A673 (cell line): ENCODE results near the gene EGLN3. TPM values are rescaled to one million over a fixed set of nuclear protein-coding genes. Genes with fewer than 3 reads are reported as not detected.

Experiments used
- BruUV-seq: library from RNA; stranded (reverse); fragments of 400-500 nt; replicated peaks from 2 replicates; lab custom pipeline; 2021; lab: Mats Ljungman, UMichigan
- CTCF ChIA-PET: fragments of 300-600 bp; sonication (Branson Sonifier 250); formaldehyde crosslinking; loops from one replicate; lab custom pipeline; 2022; ENCODE audit warnings: antibody characterized with exemption; lab: Charles Lee
- POLR2A ChIA-PET: fragments of 300-600 bp; sonication (Branson Sonifier 250); formaldehyde crosslinking; loops from one replicate; lab custom pipeline; 2022; ENCODE audit warnings: antibody characterized with exemption; ENCODE audit not compliant: low non-redundant PET; lab: Charles Lee
- DNase-seq: peaks from one replicate; pipeline ENCODE4 v3.0.0-alpha.2; 2015; ENCODE audit warnings: low spot score
- H3K27ac ChIP-seq: fragments of 200-600 bp; sonication (generic); 2 replicates; pipeline ENCODE4 v1.5.1; 2016; ENCODE audit warnings: mixed run types, low read depth, mild to moderate bottlenecking, mixed read lengths, antibody characterized with exemption, low read length; ENCODE audit not compliant: poor library complexity, severe bottlenecking
- H3K27me3 ChIP-seq: fragments of 200-600 bp; sonication (generic); replicated peaks from 2 replicates; pipeline ENCODE4 v1.6.1; 2017; ENCODE audit warnings: mixed run types, low read depth, mild to moderate bottlenecking, mixed read lengths, antibody characterized with exemption, low read length; ENCODE audit not compliant: insufficient read depth, poor library complexity
- H3K36me3 ChIP-seq: fragments of 200-600 bp; sonication (generic); 2 replicates; pipeline ENCODE4 v1.6.1; 2016; ENCODE audit warnings: mixed run types, mild to moderate bottlenecking, mixed read lengths, antibody characterized with exemption, low read length; ENCODE audit not compliant: insufficient read depth, poor library complexity, severe bottlenecking
- H3K4me1 ChIP-seq: fragments of 200-600 bp; sonication (generic); 2 replicates; pipeline ENCODE4 v1.6.1; 2017; ENCODE audit warnings: mixed run types, mild to moderate bottlenecking, mixed read lengths, antibody characterized with exemption, low read length; ENCODE audit not compliant: insufficient read depth, poor library complexity, severe bottlenecking
- H3K4me3 ChIP-seq: fragments of 200-600 bp; sonication (generic); 2 replicates; pipeline ENCODE4 v1.5.1; 2016; ENCODE audit warnings: low read depth, mixed run types, mild to moderate bottlenecking, mixed read lengths, low read length; ENCODE audit not compliant: poor library complexity, severe bottlenecking
- H3K9me3 ChIP-seq: fragments of 200-600 bp; sonication (generic); 2 replicates; pipeline ENCODE4 v1.6.1; 2016; ENCODE audit warnings: mixed run types, low read depth, mild to moderate bottlenecking, mixed read lengths, antibody characterized with exemption, low read length; ENCODE audit not compliant: poor library complexity, severe bottlenecking
- EZH2 ChIP-seq: fragments of 200-600 bp; sonication (generic); IDR thresholded peaks from 2 replicates; pipeline ENCODE4 v1.6.1; 2017; ENCODE audit warnings: borderline replicate concordance, low read depth, mild to moderate bottlenecking, mixed read lengths, antibody characterized with exemption, low read length; ENCODE audit not compliant: poor library complexity, severe bottlenecking
- intact Hi-C: fragments of 100-400 bp; cut with micrococcal nuclease; formaldehyde crosslinking; loops from one replicate; pipeline ENCODE4 v1.10.0; 2022; ENCODE audit not compliant: unreplicated experiment
- total RNA-seq: library from RNA; stranded (reverse); gene quantifications from 2 replicates; pipeline ENCODE4 v1.2.3, GENCODE V29; 2021
- TF ChIP-seq, protein P1 (sequence below): fragments of 300-800, 200-600 bp; sonication (generic); conservative IDR thresholded peaks from 2 replicates; pipeline ENCODE4 v1.5.1; 2017; ENCODE audit warnings: low read depth, mild to moderate bottlenecking, antibody characterized with exemption, low read length, moderate library complexity, mixed read lengths

EGLN3 gene
- total RNA-seq, 1 experiment from 2014 or later: 2.4 TPM

DNA sequence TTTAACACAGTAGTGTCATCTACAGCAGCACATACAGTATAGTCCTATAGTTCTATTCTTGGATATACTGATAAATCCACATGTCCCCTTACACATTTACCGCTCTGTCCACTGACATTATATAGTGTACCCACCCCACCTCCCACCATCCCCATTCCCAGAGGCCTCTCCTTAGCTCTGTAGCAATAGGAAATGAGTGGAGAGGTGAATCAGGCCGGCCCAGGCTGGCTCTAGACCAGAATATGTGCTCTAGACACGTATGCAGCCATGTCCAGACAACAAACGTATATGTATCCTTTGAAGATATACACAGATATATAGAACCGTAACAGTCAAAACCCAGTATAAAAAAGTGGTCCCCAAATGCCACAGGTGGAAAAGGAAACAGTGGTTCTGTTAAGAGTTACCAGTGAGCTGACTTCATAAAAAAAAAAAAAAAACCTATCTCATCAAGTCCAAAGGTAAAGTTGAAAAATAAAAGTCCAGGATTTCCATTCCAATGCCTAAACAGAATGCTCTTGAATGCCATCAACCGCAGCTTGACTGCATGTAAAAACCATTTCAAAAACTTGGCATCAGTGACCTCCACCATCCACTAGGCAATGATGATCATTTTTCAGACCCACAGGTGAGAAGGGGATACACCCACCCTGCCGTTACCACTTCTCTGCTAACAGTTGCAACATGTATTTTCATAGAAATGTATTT is 16.7 kb downstream of the EGLN3 start:
- TF ChIP-seq, protein P1, sequence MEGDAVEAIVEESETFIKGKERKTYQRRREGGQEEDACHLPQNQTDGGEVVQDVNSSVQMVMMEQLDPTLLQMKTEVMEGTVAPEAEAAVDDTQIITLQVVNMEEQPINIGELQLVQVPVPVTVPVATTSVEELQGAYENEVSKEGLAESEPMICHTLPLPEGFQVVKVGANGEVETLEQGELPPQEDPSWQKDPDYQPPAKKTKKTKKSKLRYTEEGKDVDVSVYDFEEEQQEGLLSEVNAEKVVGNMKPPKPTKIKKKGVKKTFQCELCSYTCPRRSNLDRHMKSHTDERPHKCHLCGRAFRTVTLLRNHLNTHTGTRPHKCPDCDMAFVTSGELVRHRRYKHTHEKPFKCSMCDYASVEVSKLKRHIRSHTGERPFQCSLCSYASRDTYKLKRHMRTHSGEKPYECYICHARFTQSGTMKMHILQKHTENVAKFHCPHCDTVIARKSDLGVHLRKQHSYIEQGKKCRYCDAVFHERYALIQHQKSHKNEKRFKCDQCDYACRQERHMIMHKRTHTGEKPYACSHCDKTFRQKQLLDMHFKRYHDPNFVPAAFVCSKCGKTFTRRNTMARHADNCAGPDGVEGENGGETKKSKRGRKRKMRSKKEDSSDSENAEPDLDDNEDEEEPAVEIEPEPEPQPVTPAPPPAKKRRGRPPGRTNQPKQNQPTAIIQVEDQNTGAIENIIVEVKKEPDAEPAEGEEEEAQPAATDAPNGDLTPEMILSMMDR: no peak
- TF ChIP-seq EZH2: no peak
- intact Hi-C loops: no loop called here
- Histone ChIP-seq H3K27ac (no peak overlapping the region), H3K36me3 (no peaks in the 10 kb centered on the region), H3K4me3 (no peak overlapping the region), H3K4me1 (peaks cover 49% of the 10 kb centered on the region), H3K9me3 (no peaks in the 10 kb centered on the region), H3K27me3 (no peaks in the 10 kb centered on the region)
- no TSS peak for BruUV-seq
- DNase-seq: no peak
- CTCF ChIA-PET: no interaction called here
- POLR2A ChIA-PET: no interaction called here

- Histone ChIP-seq H3K27ac (no peak overlapping the region), H3K27me3 (no peaks in the 10 kb centered on the region), H3K36me3 (no peaks in the 10 kb centered on the region), H3K4me3 (no peak overlapping the region), H3K9me3 (no peaks in the 10 kb centered on the region), H3K4me1 (peaks cover 46% of the 10 kb centered on the region)
- TF ChIP-seq, protein P1: no peak
- no peak for TF ChIP-seq EZH2
- ChIA-PET CTCF (no interaction called here), POLR2A (no interaction called here)
- no peak for DNase-seq
- BruUV-seq: no TSS peak
- intact Hi-C loops: no loop called here
These were observed 17.4 kb downstream of the EGLN3 start for GRCh38 chr14:33933386-33933933.

DNA sequence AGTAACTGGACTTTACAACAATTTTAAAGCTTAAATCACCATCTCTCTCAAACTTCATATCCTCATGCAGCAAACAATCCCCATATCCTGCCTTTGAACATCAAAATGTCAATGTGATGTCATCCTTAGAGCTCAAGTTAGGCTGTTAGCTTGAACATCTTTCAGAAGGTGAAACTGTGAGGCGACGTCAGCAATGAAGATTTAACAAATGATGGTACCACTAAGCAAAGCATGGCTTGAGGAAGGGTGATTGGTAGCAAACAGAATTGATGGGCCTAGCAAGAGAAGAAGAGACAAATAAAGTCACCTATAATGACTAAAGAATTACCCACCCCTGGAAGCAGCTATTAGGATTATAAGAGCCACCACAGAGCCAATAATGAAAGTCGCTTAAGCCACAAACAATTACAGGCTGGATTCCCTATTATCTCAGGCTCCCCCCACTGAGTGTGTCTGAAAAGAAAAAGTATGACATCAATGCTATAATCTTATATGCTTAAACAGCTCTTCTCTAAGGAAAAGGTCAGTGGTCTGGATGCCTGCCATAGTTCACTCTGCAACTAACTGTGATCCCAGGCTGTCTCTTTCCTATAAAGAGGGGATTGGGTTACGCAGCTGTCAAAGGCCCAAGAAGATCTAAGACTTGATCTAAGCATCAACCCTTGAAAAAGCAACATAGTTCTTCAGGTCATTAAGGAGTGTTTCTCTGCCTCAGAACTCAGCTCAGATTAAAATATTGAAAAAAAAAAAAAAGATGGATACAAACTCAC is 18.1 kb downstream of the EGLN3 start:
- DNase-seq: peak; percentile 57
- CTCF ChIA-PET: interaction anchor here (0.6 kb wide), 1 partner anchor 295 kb away, joined by 6 read pairs; no protein-coding TSS in a partner anchor

More for the DNA sequence above, 18.1 kb downstream of the EGLN3 start:
- no peaks in the 10 kb centered on the region for H3K27me3 ChIP-seq
- H3K27ac ChIP-seq: no peak overlapping the region
- H3K36me3 ChIP-seq: no peaks in the 10 kb centered on the region
- POLR2A ChIA-PET: no interaction called here
- no TSS peak for BruUV-seq
- H3K9me3 ChIP-seq: no peaks in the 10 kb centered on the region
- no peak overlapping the region for H3K4me3 ChIP-seq
- intact Hi-C loops: no loop called here
- no peak for TF ChIP-seq EZH2
- TF ChIP-seq, protein P1: no peak
- H3K4me1 ChIP-seq: peaks cover 47% of the 10 kb centered on the region
